H9 (cell line): ENCODE results near the gene MRPL39. TPM values are rescaled to one million over a fixed set of nuclear protein-coding genes. Genes with fewer than 3 reads are reported as not detected.

Experiments
- DNase-seq: peaks from one replicate; pipeline ENCODE4 v3.0.0-alpha.2; 2017
- H2AFZ ChIP-seq: one replicate; pipeline ENCODE4 v1.6.1; 2013; ENCODE audit warnings: mild to moderate bottlenecking, low read length, control low read depth, moderate library complexity
- H2AK5ac ChIP-seq: 2 replicates; pipeline ENCODE4 v1.6.1; 2013; ENCODE audit warnings: low read length, control low read depth, mixed read lengths; ENCODE audit not compliant: insufficient read length
- H2BK120ac ChIP-seq: one replicate; pipeline ENCODE4 v1.6.1; 2013; ENCODE audit warnings: low read depth, mild to moderate bottlenecking, low read length, control low read depth, inconsistent platforms; ENCODE audit not compliant: poor library complexity, severe bottlenecking
- H2BK12ac ChIP-seq: 2 replicates; pipeline ENCODE4 v1.6.1; 2013; ENCODE audit warnings: low read length, control low read depth, mixed read lengths, low read depth; ENCODE audit not compliant: insufficient read length
- H2BK15ac ChIP-seq: 2 replicates; pipeline ENCODE4 v1.6.1; 2013; ENCODE audit warnings: low read depth, low read length, control low read depth
- H2BK20ac ChIP-seq: one replicate; pipeline ENCODE4 v1.6.1; 2013; ENCODE audit warnings: low read depth, mild to moderate bottlenecking, low read length, control low read depth, inconsistent platforms; ENCODE audit not compliant: poor library complexity, severe bottlenecking
- H2BK5ac ChIP-seq: 2 replicates; pipeline ENCODE4 v1.6.1; 2013; ENCODE audit warnings: low read length, control low read depth, mixed read lengths; ENCODE audit not compliant: insufficient read length
- H3K14ac ChIP-seq: 2 replicates; pipeline ENCODE4 v1.6.1; 2013; ENCODE audit warnings: low read length, control low read depth; ENCODE audit not compliant: insufficient read depth
- H3K18ac ChIP-seq: 2 replicates; pipeline ENCODE4 v1.6.1; 2013; ENCODE audit warnings: low read depth, mild to moderate bottlenecking, mixed read lengths, low read length, control low read depth; ENCODE audit not compliant: insufficient read length
- H3K23ac ChIP-seq: 2 replicates; pipeline ENCODE4 v1.6.1; 2013; ENCODE audit warnings: low read length, control low read depth, mixed read lengths, low read depth; ENCODE audit not compliant: insufficient read length
- H3K23me2 ChIP-seq: 2 replicates; pipeline ENCODE4 v1.6.1; 2013; ENCODE audit warnings: low read depth, mild to moderate bottlenecking, mixed read lengths, low read length, control low read depth; ENCODE audit not compliant: insufficient read length, poor library complexity, severe bottlenecking
- H3K27ac ChIP-seq: 2 replicates; pipeline ENCODE4 v1.5.1; 2013; ENCODE audit warnings: low read length, control low read depth, mixed read lengths, low read depth; ENCODE audit not compliant: insufficient read length
- H3K27me3 ChIP-seq: 2 replicates; pipeline ENCODE4 v1.6.1; 2013; ENCODE audit warnings: low read length, control low read depth, inconsistent platforms; ENCODE audit not compliant: insufficient read depth
- H3K4ac ChIP-seq: 2 replicates; pipeline ENCODE4 v1.6.1; 2013; ENCODE audit warnings: low read depth, mild to moderate bottlenecking, control low read depth, inconsistent platforms, low read length, moderate library complexity
- H3K4me1 ChIP-seq: 2 replicates; pipeline ENCODE4 v1.6.1; 2013; ENCODE audit warnings: low read length, control low read depth, inconsistent platforms; ENCODE audit not compliant: insufficient read depth
- H3K4me2 ChIP-seq: 2 replicates; pipeline ENCODE4 v1.6.1; 2013; ENCODE audit warnings: low read length, control low read depth, mixed read lengths; ENCODE audit not compliant: insufficient read length, insufficient read depth
- H3K56ac ChIP-seq: 2 replicates; pipeline ENCODE4 v1.6.1; 2013; ENCODE audit warnings: low read depth, mild to moderate bottlenecking, mixed read lengths, low read length, control low read depth; ENCODE audit not compliant: insufficient read length
- H3K79me1 ChIP-seq: 2 replicates; pipeline ENCODE4 v1.6.1; 2013; ENCODE audit warnings: low read depth, mild to moderate bottlenecking, moderate library complexity, low read length, control low read depth, inconsistent platforms; ENCODE audit not compliant: insufficient read depth, poor library complexity, severe bottlenecking
- H3K79me2 ChIP-seq: 2 replicates; pipeline ENCODE4 v1.6.1; 2013; ENCODE audit warnings: low read length, control low read depth, inconsistent platforms; ENCODE audit not compliant: insufficient read depth
- H3K9ac ChIP-seq: 2 replicates; pipeline ENCODE4 v1.6.1; 2013; ENCODE audit warnings: low read length, control low read depth, mixed read lengths; ENCODE audit not compliant: insufficient read length; ENCODE audit errors: extremely low read depth
- H3K9me3 ChIP-seq: one replicate; pipeline ENCODE4 v1.6.1; 2013; ENCODE audit warnings: low read depth, low read length, inconsistent platforms; ENCODE audit not compliant: control insufficient read depth
- H3T11ph ChIP-seq: one replicate; pipeline ENCODE4 v1.6.1; 2013; ENCODE audit warnings: mild to moderate bottlenecking, low read length, control low read depth, inconsistent platforms
- H4K20me1 ChIP-seq: one replicate; pipeline ENCODE4 v1.6.1; 2013; ENCODE audit not compliant: control insufficient read depth, insufficient read length, insufficient read depth
- H4K5ac ChIP-seq: 2 replicates; pipeline ENCODE4 v1.6.1; 2013; ENCODE audit warnings: low read depth, mild to moderate bottlenecking, mixed read lengths, low read length, control low read depth; ENCODE audit not compliant: insufficient read length
- H4K8ac ChIP-seq: replicated peaks from 2 replicates; pipeline ENCODE4 v1.6.1; 2013; ENCODE audit warnings: low read length, control low read depth, mixed read lengths, low read depth; ENCODE audit not compliant: insufficient read length
- H4K91ac ChIP-seq: 2 replicates; pipeline ENCODE4 v1.6.1; 2013; ENCODE audit warnings: low read depth, mild to moderate bottlenecking, moderate library complexity, mixed read lengths, low read length, control low read depth; ENCODE audit not compliant: insufficient read length
- H3K27ac Mint-ChIP-seq, 3 experiments: 2 replicates in 2 of 3; 3 replicates in 1 of 3; pipeline ENCODE4 v1.8.0; 2020 to 2021; ENCODE audit warnings: mixed read lengths in 3 of 3, mild to moderate bottlenecking in 1 of 3, moderate library complexity in 1 of 3
- H3K27me3 Mint-ChIP-seq: 2 replicates; pipeline ENCODE4 v1.8.0; 2021; ENCODE audit warnings: low read depth, mild to moderate bottlenecking, moderate library complexity, mixed read lengths
- H3K36me3 Mint-ChIP-seq, 3 experiments: 2 replicates in 2 of 3; 3 replicates in 1 of 3; pipeline ENCODE4 v1.8.0; 2020 to 2021; ENCODE audit warnings: low read depth in 3 of 3, mixed read lengths in 3 of 3; ENCODE audit not compliant: insufficient read depth in 1 of 3
- H3K4me1 Mint-ChIP-seq, 2 experiments: 2 replicates each; pipeline ENCODE4 v1.8.0; 2020; ENCODE audit warnings: mixed read lengths in 2 of 2
- H3K4me3 Mint-ChIP-seq, 2 experiments: 2 replicates in 1 of 2; 3 replicates in 1 of 2; pipeline ENCODE4 v1.8.0; 2020 to 2021; ENCODE audit warnings: mild to moderate bottlenecking in 2 of 2, mixed read lengths in 2 of 2, moderate library complexity in 1 of 2
- H3K9me3 Mint-ChIP-seq, 2 experiments: 2 replicates in 1 of 2; 3 replicates in 1 of 2; pipeline ENCODE4 v1.8.0; 2020; ENCODE audit warnings: mild to moderate bottlenecking in 2 of 2, mixed read lengths in 2 of 2, moderate library complexity in 1 of 2
- CTCF ChIP-seq: fragments of 200-600 bp; sonication (generic); conservative IDR thresholded peaks from 3 replicates; pipeline ENCODE4 v1.8.0; 2021; ENCODE audit warnings: antibody characterized with exemption, mild to moderate bottlenecking
- WGBS: extraction: QIAGEN DNeasy Blood & Tissue Kit; methylation state at CpG from one replicate; pipeline ENCODE4 v1.1.7; 2013; ENCODE audit warnings: missing lambda C conversion rate, low lambda C conversion rate, mixed read lengths; ENCODE audit not compliant: insufficient read length; ENCODE audit errors: extremely low coverage; 5-methylcytosine and 5-hydroxymethylcytosine counted together
- total RNA-seq: library from RNA; stranded (reverse); gene quantifications from 2 replicates; pipeline ENCODE4 v1.2.1, GENCODE V29; 2021

The MRPL39 gene
- total RNA-seq, 1 experiment from 2014 or later, result 58.8 TPM

DNA sequence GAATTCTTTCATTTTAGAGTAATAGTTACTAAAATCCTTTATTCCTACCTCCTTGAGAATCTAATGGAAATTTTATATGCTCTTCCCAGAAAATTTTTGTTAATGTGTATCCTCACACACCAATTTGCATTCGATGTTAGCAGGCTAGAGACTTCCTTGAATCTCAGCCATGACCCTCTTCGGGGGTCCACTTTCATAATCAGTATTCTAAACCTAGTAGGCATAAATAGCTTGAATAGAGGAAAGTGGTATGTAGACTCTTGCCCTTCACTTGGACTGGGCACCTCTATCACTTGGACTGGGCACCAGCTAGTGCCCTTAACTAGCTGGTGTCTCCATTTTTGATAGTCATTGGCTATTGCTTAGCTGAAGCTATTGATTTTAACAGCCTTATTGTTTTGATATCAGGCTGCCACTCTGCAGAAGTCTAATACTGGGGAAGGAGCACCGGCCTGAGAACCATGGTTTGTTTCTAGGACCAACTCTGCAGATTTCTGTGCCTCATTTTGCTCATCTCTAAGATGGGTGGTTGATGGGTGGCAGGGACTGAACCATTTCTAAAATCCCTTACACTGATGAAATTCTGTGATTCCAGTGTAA, 42.8 kb downstream of the MRPL39 start:
- H3K27me3 Mint-ChIP-seq, result peaks cover 45% of the 10 kb centered on the region
- no peak overlapping the region for H3K4me2 ChIP-seq
- no peaks in the 10 kb centered on the region; the same call in 1 of the 2 replicates for H3K4me1 ChIP-seq
- no peak overlapping the region for H3K9ac ChIP-seq
- no peak overlapping the region for H2BK15ac ChIP-seq
- no peak overlapping the region for H2BK120ac ChIP-seq
- peaks cover 14 to 16% of the 10 kb centered on the region in 2 experiments for H3K4me1 Mint-ChIP-seq
- H3K18ac ChIP-seq, result no peak overlapping the region
- H3K9me3 Mint-ChIP-seq, result no peaks in the 10 kb centered on the region
- no peaks in the 10 kb centered on the region; a peak in 1 of 7 replicates for H3K36me3 Mint-ChIP-seq
- H2BK12ac ChIP-seq, result no peak overlapping the region
- peaks cover 9% of the 10 kb centered on the region for H3K23me2 ChIP-seq
- H3K56ac ChIP-seq, result no peak overlapping the region
- no peaks in the 10 kb centered on the region for H3K79me2 ChIP-seq
- no peak overlapping the region for H2AFZ ChIP-seq
- H3K4ac ChIP-seq, result no peak overlapping the region
- H2BK20ac ChIP-seq, result no peak overlapping the region
- H3K27ac ChIP-seq, result no peak overlapping the region
- no peaks in the 10 kb centered on the region for H3K79me1 ChIP-seq
- H2AK5ac ChIP-seq, result no peak overlapping the region
- H3K14ac ChIP-seq, result no peak overlapping the region
- no peak for DNase-seq
- H4K5ac ChIP-seq, result no peak overlapping the region
- no peak overlapping the region for H3T11ph ChIP-seq
- TF ChIP-seq CTCF, result no peak
- no peaks in the 10 kb centered on the region for H4K20me1 ChIP-seq
- no CpG with 5 or more reads among the region's 3 CpGs for WGBS
- no peak overlapping the region for H3K4me3 Mint-ChIP-seq
- H4K91ac ChIP-seq, result no peak overlapping the region
- peaks cover 6% of the 10 kb centered on the region; the same call in 1 of the 2 replicates for H3K27me3 ChIP-seq
- H3K27ac Mint-ChIP-seq, result no peak overlapping the region
- H2BK5ac ChIP-seq, result no peak overlapping the region
- H3K23ac ChIP-seq, result no peak overlapping the region
- H3K9me3 ChIP-seq, result no peaks in the 10 kb centered on the region
- no peak overlapping the region for H4K8ac ChIP-seq
